ENCODE measurements around the gene CEMIP.

GRCh38 chr15:80972276-80972675 lies 193.1 kb downstream of the CEMIP start:
- no peak for TF ChIP-seq CHD1 (IDR thresholded peaks at IDR 0.05; ENCODE audit: low read depth, low read length)
- TF ChIP-seq CEBPB (IDR thresholded peaks at IDR 0.05; ENCODE audit: low read depth, low read length) = no peak
- TF ChIP-seq CTCF (conservative IDR thresholded peaks at IDR 0.05; ENCODE audit: low read depth, low read length) = no peak
- TF ChIP-seq POLR2A (IDR thresholded peaks at IDR 0.05; ENCODE audit: low read depth, low read length) = no peak
- TF ChIP-seq RCOR1 (IDR thresholded peaks at IDR 0.05; ENCODE audit: insufficient replicate concordance, low read length) = no peak
- TF ChIP-seq MXI1 (IDR thresholded peaks at IDR 0.05; ENCODE audit: borderline replicate concordance, low read depth, low read length) = no peak
- no peak for TF ChIP-seq MAFK (IDR thresholded peaks at IDR 0.05; ENCODE audit: low read depth, low read length)
- no peak for TF ChIP-seq USF2 (IDR thresholded peaks at IDR 0.05; ENCODE audit: low read depth, low read length)
- TF ChIP-seq BHLHE40 (IDR thresholded peaks at IDR 0.05; ENCODE audit: low read depth, low read length) = no peak
- TF ChIP-seq RFX5 (IDR thresholded peaks at IDR 0.05; ENCODE audit: low read depth, low read length) = no peak
- TF ChIP-seq FOS (IDR thresholded peaks at IDR 0.05; ENCODE audit: low read depth, low read length) = no peak
- TF ChIP-seq MAZ (IDR thresholded peaks at IDR 0.05; ENCODE audit: borderline replicate concordance, low read depth, low read length) = no peak

Data from IMR-90 (cell line).